Measurements from ENCODE around the gene SEPTIN7. TPM values are rescaled to one million over a fixed set of nuclear protein-coding genes. Genes with fewer than 3 reads are reported as not detected.

The SEPTIN7 gene
- total and polyA plus RNA-seq, 4 donors = 270 to 357 (median 314) TPM

DNA sequence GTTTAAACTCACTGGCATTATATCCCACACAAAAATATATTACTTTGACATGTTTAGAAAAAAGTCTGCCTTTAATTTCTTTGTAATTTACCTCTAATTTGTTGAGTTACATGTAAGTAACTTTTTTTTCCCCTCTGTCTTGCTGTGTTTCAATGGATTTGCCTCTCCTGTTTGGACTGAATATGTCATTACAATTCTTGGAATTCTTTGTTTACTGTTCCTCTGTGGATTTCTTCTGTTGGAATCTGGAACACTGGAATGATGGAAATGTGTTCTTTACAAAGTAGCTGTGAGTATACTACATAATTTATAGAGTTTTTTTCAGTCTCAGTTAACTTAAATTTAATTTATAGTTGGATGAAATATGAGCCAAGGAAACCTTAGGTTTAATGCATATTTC is 30.4 kb downstream of the SEPTIN7 start:
- Histone ChIP-seq H3K36me3 (ENCODE audit: control insufficient read depth in 1 of 2, insufficient read depth in 2 of 2, low read length in 1 of 2) (no peaks in the 10 kb centered on the region), H3K27me3 (ENCODE audit: control insufficient read depth in 1 of 2, insufficient read depth in 2 of 2, low read length in 1 of 2) (no peaks in the 10 kb centered on the region), H3K4me1 (ENCODE audit: control insufficient read depth in 1 of 2, insufficient read depth in 2 of 2, low read length in 2 of 2) (peaks cover 3% of the 10 kb centered on the region in 2 donors), H3K4me3 (ENCODE audit: low read length in 2 of 2) (no peak overlapping the region), H3K9me3 (ENCODE audit: control insufficient read depth, low read length) (no peaks in the 10 kb centered on the region), H3K27ac (ENCODE audit: low read depth in 1 of 2, low read length in 2 of 2) (no peak overlapping the region)
- ATAC-seq (ENCODE audit: low FRiP score) (no peak), DNase-seq (no peak)
- intact Hi-C loops (cut with DNase I) = no loop called here

DNA sequence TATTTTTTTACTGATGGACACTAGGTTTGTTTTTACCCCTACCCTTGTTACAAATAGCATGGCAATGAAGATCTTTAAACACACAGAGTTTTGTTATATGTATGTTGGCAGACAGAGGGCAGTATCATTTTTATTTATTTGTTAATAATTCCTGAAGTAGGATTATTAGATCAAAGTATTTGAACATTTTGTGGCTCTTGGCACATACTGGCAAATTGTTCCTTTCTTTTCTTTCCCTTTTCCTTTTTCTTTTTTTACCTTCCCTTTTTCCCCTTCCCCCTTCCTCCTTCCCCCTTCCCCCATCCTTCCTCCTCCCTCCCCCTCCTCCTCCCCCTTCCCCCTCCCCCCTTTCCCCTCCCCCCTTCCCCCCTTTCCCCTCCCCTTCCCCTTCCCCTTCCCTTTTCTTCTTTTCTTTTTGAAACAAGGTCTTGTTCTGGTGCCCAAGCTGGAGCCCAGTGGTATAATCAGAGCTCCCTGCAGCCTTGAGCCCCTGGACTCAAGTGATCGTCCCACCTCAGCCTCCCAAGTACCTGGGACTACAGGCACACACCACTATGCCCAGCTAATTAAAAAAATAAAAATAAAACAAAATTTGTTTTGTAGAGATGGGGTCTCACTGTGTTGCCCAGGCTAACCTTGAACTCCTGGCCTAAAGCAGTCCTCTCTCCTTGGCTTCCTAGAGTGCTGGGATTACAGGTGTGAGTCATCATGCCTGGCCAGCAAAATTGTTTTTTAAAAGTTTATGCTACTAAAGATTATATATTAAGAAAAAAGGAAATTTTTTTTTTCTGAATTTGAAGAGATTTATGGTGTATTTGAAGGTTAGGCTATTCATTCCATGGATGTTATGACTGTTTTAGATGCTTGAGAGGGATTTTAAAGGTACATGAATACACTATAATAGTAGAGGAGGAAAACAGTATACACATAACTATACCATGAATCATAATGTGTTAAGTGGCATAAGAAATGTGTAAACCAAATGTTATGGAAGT is 39.3 kb downstream of the SEPTIN7 start:
- intact Hi-C loops (cut with DNase I) = loop anchor here in 1 of 2 donors (5.0 kb wide), 1 partner anchor 38 kb away; the partner anchor contains the start of gene SEPTIN7
- WGBS, 2 donors = 78 to 98% methylated on average over 1 of the region's 1 CpG
- H3K36me3 ChIP-seq (ENCODE audit: control insufficient read depth in 1 of 2, insufficient read depth in 2 of 2, low read length in 1 of 2) = peaks cover 0 to 2% of the 10 kb centered on the region in 2 donors
- H3K9me3 ChIP-seq (ENCODE audit: control insufficient read depth, low read length) = no peaks in the 10 kb centered on the region
- H3K27ac ChIP-seq (ENCODE audit: low read depth in 1 of 2, low read length in 2 of 2) = no peak overlapping the region
- H3K4me3 ChIP-seq (ENCODE audit: low read length in 2 of 2) = no peak overlapping the region
- no peaks in the 10 kb centered on the region for H3K27me3 ChIP-seq (ENCODE audit: control insufficient read depth in 1 of 2, insufficient read depth in 2 of 2, low read length in 1 of 2)
- ATAC-seq (ENCODE audit: low FRiP score) = no peak
- H3K4me1 ChIP-seq (ENCODE audit: control insufficient read depth in 1 of 2, insufficient read depth in 2 of 2, low read length in 2 of 2) = no peaks in the 10 kb centered on the region
- no peak for DNase-seq

DNA sequence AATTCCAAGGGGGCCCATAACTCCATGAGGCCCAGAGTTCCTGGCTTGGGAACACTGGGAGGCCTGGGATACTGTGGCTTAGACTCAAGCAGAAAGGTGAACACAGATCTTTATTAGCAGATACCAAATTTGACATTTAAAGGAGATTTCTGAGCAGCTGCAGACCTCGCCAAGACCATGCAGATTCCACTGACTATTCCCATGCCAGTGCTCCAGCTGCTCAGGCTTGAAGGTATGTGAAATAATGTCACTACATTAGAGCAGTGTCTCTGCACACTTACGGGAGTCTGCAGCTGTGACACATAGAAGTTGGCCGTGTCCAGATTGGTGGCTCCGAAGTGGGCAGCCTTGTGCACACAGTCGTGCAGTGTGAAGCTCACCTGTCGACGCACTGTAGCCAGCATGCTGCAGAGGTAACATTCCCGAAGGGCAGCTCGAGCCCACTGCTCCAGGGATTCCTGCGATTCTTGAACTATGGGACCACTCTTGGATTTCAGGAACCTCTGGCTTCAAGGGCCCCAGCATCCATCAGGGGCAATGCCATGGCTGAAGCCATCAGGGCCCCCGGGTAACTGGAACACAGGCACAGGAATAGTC is 46.1 kb downstream of the SEPTIN7 start:
- ATAC-seq (ENCODE audit: low FRiP score) (no peak), DNase-seq (no peak)
- H3K4me1 ChIP-seq (ENCODE audit: control insufficient read depth in 1 of 2, insufficient read depth in 2 of 2, low read length in 2 of 2) = peaks cover 0 to 3% of the 10 kb centered on the region in 2 donors
- WGBS, 2 donors = 84 to 87% methylated on average over 11 of the region's 11 CpGs
- H3K27me3 ChIP-seq (ENCODE audit: control insufficient read depth in 1 of 2, insufficient read depth in 2 of 2, low read length in 1 of 2) = no peaks in the 10 kb centered on the region
- no peaks in the 10 kb centered on the region for H3K9me3 ChIP-seq (ENCODE audit: control insufficient read depth, low read length)
- no peak overlapping the region for H3K27ac ChIP-seq (ENCODE audit: low read depth in 1 of 2, low read length in 2 of 2)
- intact Hi-C loops (cut with DNase I) = no loop called here
- H3K36me3 ChIP-seq (ENCODE audit: control insufficient read depth in 1 of 2, insufficient read depth in 2 of 2, low read length in 1 of 2) = peaks cover 0 to 5% of the 10 kb centered on the region in 2 donors
- H3K4me3 ChIP-seq (ENCODE audit: low read length in 2 of 2) = no peak overlapping the region

DNA sequence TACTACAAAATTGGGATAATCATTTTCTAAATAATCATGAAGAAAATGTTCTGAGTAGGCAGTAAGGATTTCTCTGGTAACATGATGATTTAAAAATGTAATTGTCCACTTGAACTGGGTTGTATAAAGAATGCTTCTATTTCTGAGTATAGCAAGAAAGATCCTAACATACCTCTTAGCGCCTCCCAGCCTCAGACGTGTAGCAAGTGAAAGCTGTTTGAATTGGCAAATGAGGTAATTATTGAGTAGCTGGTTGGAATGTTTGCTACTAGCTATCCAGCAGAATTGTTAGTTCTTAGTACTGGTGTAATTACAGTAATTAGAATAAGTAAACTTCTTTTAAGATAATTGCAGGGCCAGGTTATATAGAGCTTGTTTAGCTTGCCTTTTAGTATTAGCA is 47.9 kb downstream of the SEPTIN7 start:
- intact Hi-C loops (cut with DNase I) = no loop called here
- H3K27ac ChIP-seq (ENCODE audit: low read depth in 1 of 2, low read length in 2 of 2) = no peak overlapping the region
- no peaks in the 10 kb centered on the region for H3K9me3 ChIP-seq (ENCODE audit: control insufficient read depth, low read length)
- H3K4me3 ChIP-seq (ENCODE audit: low read length in 2 of 2) = no peak overlapping the region
- no peak for DNase-seq
- peaks cover 0 to 3% of the 10 kb centered on the region in 2 donors for H3K4me1 ChIP-seq (ENCODE audit: control insufficient read depth in 1 of 2, insufficient read depth in 2 of 2, low read length in 2 of 2)
- H3K27me3 ChIP-seq (ENCODE audit: control insufficient read depth in 1 of 2, insufficient read depth in 2 of 2, low read length in 1 of 2) = no peaks in the 10 kb centered on the region
- 36 to 50% methylated on average over 2 of the region's 2 CpGs for WGBS, 2 donors
- no peak for ATAC-seq (ENCODE audit: low FRiP score)
- peaks cover 0 to 5% of the 10 kb centered on the region in 2 donors for H3K36me3 ChIP-seq (ENCODE audit: control insufficient read depth in 1 of 2, insufficient read depth in 2 of 2, low read length in 1 of 2)

DNA sequence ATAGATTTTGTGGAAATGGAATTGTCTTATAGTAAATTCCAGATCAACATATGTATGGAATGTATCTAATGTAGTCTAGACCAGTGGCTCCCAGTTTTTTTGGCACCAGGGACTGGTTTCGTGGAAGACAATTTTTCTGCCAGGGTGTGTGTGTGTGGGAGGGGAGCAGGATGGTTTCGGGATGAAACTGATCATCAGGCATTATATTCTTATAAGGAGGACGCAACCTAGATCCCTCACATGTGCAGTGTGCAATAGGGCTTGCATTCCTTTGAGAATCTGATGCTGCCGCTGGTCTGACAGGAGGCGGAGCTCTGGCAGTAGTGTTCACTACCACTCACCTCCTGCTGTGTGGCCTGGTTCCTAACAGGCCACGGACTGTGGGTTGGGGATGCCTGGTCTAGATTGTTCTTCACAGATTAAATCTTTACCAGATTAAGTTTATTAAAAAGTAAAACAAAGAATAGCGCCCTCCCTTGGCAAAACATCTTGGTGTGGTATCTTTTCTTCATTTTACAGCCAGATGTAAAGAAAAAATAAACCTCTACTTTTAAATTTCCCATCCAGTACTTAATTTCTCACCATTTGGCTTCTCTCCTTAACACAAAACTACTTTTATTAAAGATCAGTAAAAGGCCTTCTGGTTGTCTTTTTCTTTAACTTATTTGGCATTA is 48.4 kb downstream of the SEPTIN7 start:
- Histone ChIP-seq H3K36me3 (ENCODE audit: control insufficient read depth in 1 of 2, insufficient read depth in 2 of 2, low read length in 1 of 2) (peaks cover 0 to 5% of the 10 kb centered on the region in 2 donors), H3K4me3 (ENCODE audit: low read length in 2 of 2) (no peak overlapping the region), H3K27me3 (ENCODE audit: control insufficient read depth in 1 of 2, insufficient read depth in 2 of 2, low read length in 1 of 2) (no peaks in the 10 kb centered on the region), H3K4me1 (ENCODE audit: control insufficient read depth in 1 of 2, insufficient read depth in 2 of 2, low read length in 2 of 2) (peaks cover 0 to 3% of the 10 kb centered on the region in 2 donors), H3K9me3 (ENCODE audit: control insufficient read depth, low read length) (no peaks in the 10 kb centered on the region), H3K27ac (ENCODE audit: low read depth in 1 of 2, low read length in 2 of 2) (no peak overlapping the region)
- DNase-seq (no peak), ATAC-seq (ENCODE audit: low FRiP score) (no peak)
- 68 to 72% methylated on average over 7 of the region's 7 CpGs for WGBS, 2 donors
- intact Hi-C loops (cut with DNase I) = no loop called here

DNA sequence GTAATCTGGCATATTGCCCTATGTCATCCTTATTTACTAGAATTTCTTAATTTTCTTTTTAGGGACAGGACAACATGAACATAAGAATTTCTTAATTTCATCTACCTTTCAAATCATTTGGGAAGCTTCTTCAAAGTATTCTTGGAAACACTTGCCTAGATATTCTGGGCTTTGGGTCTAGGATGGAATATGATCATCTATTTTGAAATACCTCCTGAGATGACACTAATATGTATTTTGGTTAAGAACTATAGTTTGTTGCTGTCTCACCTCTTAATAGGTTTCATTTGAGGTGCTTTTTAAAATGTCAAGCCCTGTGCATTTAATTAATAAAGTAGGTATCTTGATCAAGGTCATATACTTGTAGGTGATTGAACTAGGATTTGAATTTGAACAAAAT is 49.1 kb downstream of the SEPTIN7 start:
- H3K4me1 ChIP-seq (ENCODE audit: control insufficient read depth in 1 of 2, insufficient read depth in 2 of 2, low read length in 2 of 2) = peaks cover 0 to 3% of the 10 kb centered on the region in 2 donors
- peaks cover 0 to 4% of the 10 kb centered on the region in 2 donors for H3K36me3 ChIP-seq (ENCODE audit: control insufficient read depth in 1 of 2, insufficient read depth in 2 of 2, low read length in 1 of 2)
- DNase-seq = no peak
- H3K4me3 ChIP-seq (ENCODE audit: low read length in 2 of 2) = no peak overlapping the region
- no peak overlapping the region for H3K27ac ChIP-seq (ENCODE audit: low read depth in 1 of 2, low read length in 2 of 2)
- no peaks in the 10 kb centered on the region for H3K9me3 ChIP-seq (ENCODE audit: control insufficient read depth, low read length)
- intact Hi-C loops (cut with DNase I) = no loop called here
- H3K27me3 ChIP-seq (ENCODE audit: control insufficient read depth in 1 of 2, insufficient read depth in 2 of 2, low read length in 1 of 2) = no peaks in the 10 kb centered on the region
- ATAC-seq (ENCODE audit: low FRiP score) = no peak

Other genes with a start within 250 kb of the SEPTIN7 start
- gene HERPUD2, start 105.9 kb upstream of the SEPTIN7 start, total RNA-seq = 10 to 100 TPM; 24.7 to 26.4 TPM
- gene HERPUD2, start 105.9 kb upstream of the SEPTIN7 start, polyA plus RNA-seq = 10 to 100 TPM; 17.0 to 17.5 TPM

All from aorta (tissue), 5 donors.